A673 (cell line): ENCODE results near the gene PON2.

ENCODE experiments used
- EZH2 ChIP-seq: fragments of 200-600 bp; sonication (generic); IDR thresholded peaks from 2 replicates; pipeline ENCODE4 v1.6.1; 2017; ENCODE audit warnings: borderline replicate concordance, low read depth, mild to moderate bottlenecking, mixed read lengths, antibody characterized with exemption, low read length; ENCODE audit not compliant: poor library complexity, severe bottlenecking
- TF ChIP-seq, protein P1 (sequence below): fragments of 300-800, 200-600 bp; sonication (generic); conservative IDR thresholded peaks from 2 replicates; pipeline ENCODE4 v1.5.1; 2017; ENCODE audit warnings: low read depth, mild to moderate bottlenecking, antibody characterized with exemption, low read length, moderate library complexity, mixed read lengths

DNA sequence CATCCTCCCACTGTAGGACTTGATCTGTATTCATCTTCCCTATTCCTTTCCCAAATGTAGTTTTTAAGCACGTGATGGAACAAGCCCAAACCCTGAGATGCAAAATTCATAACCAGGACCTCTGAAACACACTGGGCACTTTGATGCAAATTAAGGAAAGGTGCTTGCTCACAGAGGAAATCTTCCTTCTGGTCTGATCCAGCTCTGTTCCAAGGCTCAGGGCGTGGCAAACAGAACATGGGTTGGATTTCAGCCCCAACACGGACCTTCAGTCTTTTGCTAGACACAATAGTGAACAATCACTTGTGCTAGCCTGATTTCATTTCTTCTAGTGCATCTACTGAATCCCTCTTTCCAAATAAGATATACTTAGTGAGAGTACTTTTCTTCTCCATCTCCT lies 66.6 kb downstream of the PON2 start:
- TF ChIP-seq, protein P1, sequence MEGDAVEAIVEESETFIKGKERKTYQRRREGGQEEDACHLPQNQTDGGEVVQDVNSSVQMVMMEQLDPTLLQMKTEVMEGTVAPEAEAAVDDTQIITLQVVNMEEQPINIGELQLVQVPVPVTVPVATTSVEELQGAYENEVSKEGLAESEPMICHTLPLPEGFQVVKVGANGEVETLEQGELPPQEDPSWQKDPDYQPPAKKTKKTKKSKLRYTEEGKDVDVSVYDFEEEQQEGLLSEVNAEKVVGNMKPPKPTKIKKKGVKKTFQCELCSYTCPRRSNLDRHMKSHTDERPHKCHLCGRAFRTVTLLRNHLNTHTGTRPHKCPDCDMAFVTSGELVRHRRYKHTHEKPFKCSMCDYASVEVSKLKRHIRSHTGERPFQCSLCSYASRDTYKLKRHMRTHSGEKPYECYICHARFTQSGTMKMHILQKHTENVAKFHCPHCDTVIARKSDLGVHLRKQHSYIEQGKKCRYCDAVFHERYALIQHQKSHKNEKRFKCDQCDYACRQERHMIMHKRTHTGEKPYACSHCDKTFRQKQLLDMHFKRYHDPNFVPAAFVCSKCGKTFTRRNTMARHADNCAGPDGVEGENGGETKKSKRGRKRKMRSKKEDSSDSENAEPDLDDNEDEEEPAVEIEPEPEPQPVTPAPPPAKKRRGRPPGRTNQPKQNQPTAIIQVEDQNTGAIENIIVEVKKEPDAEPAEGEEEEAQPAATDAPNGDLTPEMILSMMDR: no peak
- TF ChIP-seq EZH2: no peak
